Mesenchymal stem cell (in vitro differentiated cells and primary cell): ENCODE measurements around the gene OTUB2.
A peak's percentile ranks its signal among the peaks of the same experiment; 100 is the strongest.

ENCODE experiments used
- DNase-seq: peaks from one replicate; pipeline ENCODE4 v3.0.0-alpha.2; 2013
- H2AFZ ChIP-seq: one replicate; pipeline ENCODE4 v1.6.1; 2013; ENCODE audit warnings: low read depth, mild to moderate bottlenecking, control low read depth, inconsistent platforms, low read length, moderate library complexity
- H2AK5ac ChIP-seq: 2 replicates; pipeline ENCODE4 v1.6.1; 2013; ENCODE audit warnings: low read length, moderate library complexity, mild to moderate bottlenecking, inconsistent platforms; ENCODE audit not compliant: severe bottlenecking
- H2BK120ac ChIP-seq: one replicate; pipeline ENCODE4 v1.6.1; 2013; ENCODE audit warnings: low read depth, mild to moderate bottlenecking, inconsistent platforms, low read length, moderate library complexity
- H2BK12ac ChIP-seq, 2 experiments: one replicate each; pipeline ENCODE4 v1.6.1; 2013; ENCODE audit warnings: inconsistent platforms in 2 of 2, low read length in 2 of 2, mild to moderate bottlenecking in 2 of 2, moderate library complexity in 2 of 2, control low read depth in 1 of 2
- H2BK15ac ChIP-seq: one replicate; pipeline ENCODE4 v1.6.1; 2013; ENCODE audit warnings: mild to moderate bottlenecking, low read depth, inconsistent platforms; ENCODE audit not compliant: poor library complexity, severe bottlenecking
- H2BK5ac ChIP-seq: 2 replicates; pipeline ENCODE4 v1.6.1; 2013; ENCODE audit warnings: low read depth, mild to moderate bottlenecking, low read length, control low read depth, inconsistent platforms; ENCODE audit not compliant: poor library complexity, severe bottlenecking
- H3K14ac ChIP-seq, 2 experiments: one replicate each; pipeline ENCODE4 v1.6.1; 2013; ENCODE audit warnings: inconsistent platforms in 2 of 2, low read length in 2 of 2, control low read depth in 1 of 2, mild to moderate bottlenecking in 1 of 2, moderate library complexity in 1 of 2
- H3K18ac ChIP-seq, 2 experiments: one replicate each; pipeline ENCODE4 v1.6.1; 2013; ENCODE audit warnings: inconsistent platforms in 2 of 2, low read length in 2 of 2, control low read depth in 1 of 2, low read depth in 1 of 2, mild to moderate bottlenecking in 1 of 2
- H3K23ac ChIP-seq, 2 experiments: one replicate each; pipeline ENCODE4 v1.6.1; 2013; ENCODE audit warnings: inconsistent platforms in 2 of 2, low read length in 2 of 2, mild to moderate bottlenecking in 2 of 2, moderate library complexity in 2 of 2, control low read depth in 1 of 2
- H3K27ac ChIP-seq: 2 replicates; pipeline ENCODE4 v1.5.1; 2013; ENCODE audit warnings: mild to moderate bottlenecking, moderate library complexity, low read length, control low read depth, inconsistent platforms; ENCODE audit not compliant: poor library complexity, severe bottlenecking
- H3K27me3 ChIP-seq, 2 experiments: 2 replicates each; pipeline versions ENCODE4 v1.6.1 to v1.7.0; 2013; ENCODE audit warnings: low read length in 2 of 2, mild to moderate bottlenecking in 2 of 2, moderate library complexity in 2 of 2, control low read depth in 1 of 2, inconsistent platforms in 1 of 2; ENCODE audit not compliant: control insufficient read depth in 1 of 2, insufficient read depth in 1 of 2
- H3K36me3 ChIP-seq, 2 experiments: 2 replicates each; pipeline versions ENCODE4 v1.6.1 to v1.7.0; 2013; ENCODE audit warnings: low read length in 2 of 2, control low read depth in 1 of 2, inconsistent platforms in 1 of 2, low read depth in 1 of 2, mild to moderate bottlenecking in 1 of 2; ENCODE audit not compliant: insufficient read depth in 2 of 2, control insufficient read depth in 1 of 2
- H3K4ac ChIP-seq, 2 experiments: one replicate each; pipeline ENCODE4 v1.6.1; 2013; ENCODE audit warnings: inconsistent platforms in 2 of 2, low read length in 2 of 2, mild to moderate bottlenecking in 2 of 2, moderate library complexity in 2 of 2, control low read depth in 1 of 2, low read depth in 1 of 2
- H3K4me1 ChIP-seq: 2 replicates; pipeline ENCODE4 v1.6.1; 2013; ENCODE audit warnings: low read depth, low read length, control low read depth; ENCODE audit not compliant: control insufficient read depth, insufficient read depth
- H3K4me2 ChIP-seq: 2 replicates; pipeline ENCODE4 v1.6.1; 2013; ENCODE audit warnings: low read length, mild to moderate bottlenecking, inconsistent platforms; ENCODE audit not compliant: poor library complexity, severe bottlenecking
- H3K4me3 ChIP-seq, 2 experiments: 2 replicates each; pipeline versions ENCODE4 v1.5.1 to v1.7.0; 2013; ENCODE audit warnings: low read length in 2 of 2, mild to moderate bottlenecking in 2 of 2, control low read depth in 1 of 2, low read depth in 1 of 2; ENCODE audit not compliant: insufficient read depth in 1 of 2
- H3K79me1 ChIP-seq: replicated peaks from 2 replicates; pipeline ENCODE4 v1.6.1; 2013; ENCODE audit warnings: mild to moderate bottlenecking, control low read depth, low read length, inconsistent platforms; ENCODE audit not compliant: poor library complexity, severe bottlenecking
- H3K9ac ChIP-seq: 2 replicates; pipeline ENCODE4 v1.7.0; 2013; ENCODE audit warnings: mild to moderate bottlenecking, low read length, moderate library complexity
- H3K9me3 ChIP-seq: 2 replicates; pipeline ENCODE4 v1.7.0; 2013; ENCODE audit warnings: mild to moderate bottlenecking, low read length; ENCODE audit not compliant: control insufficient read depth
- H4K8ac ChIP-seq: one replicate; pipeline ENCODE4 v1.6.1; 2013; ENCODE audit warnings: inconsistent platforms, mild to moderate bottlenecking, low read length, moderate library complexity
- H4K91ac ChIP-seq: one replicate; pipeline ENCODE4 v1.6.1; 2013; ENCODE audit warnings: mild to moderate bottlenecking, low read length, inconsistent platforms
- WGBS: methylation state at CpG from one replicate; pipeline ENCODE4 v1.1.7; 2013; ENCODE audit warnings: mixed read lengths; 5-methylcytosine and 5-hydroxymethylcytosine counted together

The OTUB2 gene

DNA sequence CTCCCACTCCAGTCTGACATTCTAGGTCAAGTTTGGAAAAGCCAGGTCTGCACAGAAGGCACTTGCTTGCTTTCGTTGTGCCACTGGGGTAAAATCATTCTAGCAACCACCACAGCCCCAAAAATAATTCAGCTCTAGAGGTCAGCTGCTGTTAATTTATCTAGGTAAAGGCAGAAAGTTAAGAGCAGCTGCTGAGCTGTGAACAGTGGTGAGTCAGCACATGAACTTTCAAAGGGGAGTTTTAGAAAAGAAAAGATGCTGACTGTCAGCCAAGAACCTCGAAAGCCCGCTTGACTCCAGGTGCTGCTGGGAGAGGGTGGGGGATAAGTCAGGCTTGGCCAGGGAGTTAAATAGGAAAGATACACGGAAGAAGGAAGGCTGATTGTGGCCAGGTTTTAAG, 16.4 kb upstream of the OTUB2 start:
- Histone ChIP-seq H3K18ac (no peak overlapping the region), H3K4me1 (peaks cover 6% of the 10 kb centered on the region), H2BK5ac (no peak overlapping the region), H2BK120ac (no peak overlapping the region), H3K79me1 (no peaks in the 10 kb centered on the region), H3K4me3 (no peak overlapping the region), H3K9me3 (no peaks in the 10 kb centered on the region), H2AFZ (no peak overlapping the region), H3K4ac (no peak overlapping the region), H2AK5ac (no peak overlapping the region), H4K91ac (no peak overlapping the region), H3K27ac (no peak overlapping the region), H3K14ac (no peak overlapping the region), H2BK15ac (no peak overlapping the region), H3K27me3 (peaks cover 17 to 50% of the 10 kb centered on the region in 2 experiments), H3K23ac (no peak overlapping the region), H3K36me3 (no peaks in the 10 kb centered on the region), H4K8ac (no peak overlapping the region), H2BK12ac (no peak overlapping the region), H3K4me2 (no peak overlapping the region), H3K9ac (no peak overlapping the region)
- WGBS, result 74% methylated on average over 3 of the region's 4 CpGs
- no peak for DNase-seq

DNA sequence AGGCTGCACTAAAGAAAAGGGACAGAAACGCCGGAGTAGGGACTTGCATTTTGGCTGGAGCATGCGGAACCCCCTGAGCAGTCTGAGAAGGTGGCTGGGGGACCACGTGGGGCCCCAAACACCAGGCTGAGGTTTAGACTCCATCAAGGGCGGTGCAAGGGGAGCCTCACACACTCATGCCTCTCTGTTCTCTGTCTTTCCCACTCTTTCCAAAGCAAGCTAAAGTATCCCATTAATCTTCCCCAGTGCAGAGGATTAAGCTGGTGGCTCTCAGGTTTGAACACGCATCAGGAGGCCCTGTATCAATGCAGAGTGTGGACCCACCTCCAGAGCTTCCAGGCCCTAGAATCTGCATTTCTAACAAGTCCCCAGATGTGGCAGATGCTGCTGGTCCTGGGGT, 15.5 kb upstream of the OTUB2 start:
- H2BK5ac ChIP-seq, result no peak overlapping the region
- H2BK120ac ChIP-seq, result no peak overlapping the region
- H3K4ac ChIP-seq, result no peak overlapping the region
- H3K79me1 ChIP-seq, result no peaks in the 10 kb centered on the region
- no peak overlapping the region for H3K23ac ChIP-seq
- no peak overlapping the region for H2AK5ac ChIP-seq
- peaks cover 6% of the 10 kb centered on the region for H3K4me1 ChIP-seq
- no peak overlapping the region for H3K9ac ChIP-seq
- H3K4me2 ChIP-seq, result no peak overlapping the region
- H3K9me3 ChIP-seq, result no peaks in the 10 kb centered on the region
- H2BK15ac ChIP-seq, result no peak overlapping the region
- no peak for DNase-seq
- no peak overlapping the region for H4K8ac ChIP-seq
- no peak overlapping the region for H3K27ac ChIP-seq
- H3K27me3 ChIP-seq, result peaks cover 16 to 50% of the 10 kb centered on the region in 2 experiments
- no peak overlapping the region for H3K14ac ChIP-seq
- H2BK12ac ChIP-seq, result no peak overlapping the region
- WGBS, result 81% methylated on average over 6 of the region's 6 CpGs
- H3K18ac ChIP-seq, result no peak overlapping the region
- H4K91ac ChIP-seq, result no peak overlapping the region
- H3K36me3 ChIP-seq, result no peaks in the 10 kb centered on the region
- no peak overlapping the region for H2AFZ ChIP-seq
- H3K4me3 ChIP-seq, result no peak overlapping the region

DNA sequence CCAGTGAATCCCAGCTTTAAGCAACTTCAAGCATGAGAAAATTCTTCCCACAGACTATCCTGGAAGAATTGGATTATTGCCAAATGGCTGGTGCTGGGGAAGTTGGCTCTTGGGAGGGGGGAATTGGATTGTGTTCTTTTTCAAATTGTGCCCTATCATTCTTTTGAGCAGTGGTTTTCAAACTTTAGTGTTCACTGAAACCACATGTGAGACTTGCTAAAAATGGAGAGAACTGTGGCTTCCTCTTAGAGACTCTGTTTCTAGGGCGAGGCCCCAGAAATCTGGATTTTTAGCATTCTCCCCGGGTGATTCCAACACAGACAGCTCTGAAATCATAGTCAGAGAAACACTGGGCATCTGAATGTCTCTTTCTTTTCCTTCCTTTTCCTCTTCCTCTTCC, 14.3 kb upstream of the OTUB2 start:
- Histone ChIP-seq H3K14ac (no peak overlapping the region), H3K27ac (no peak overlapping the region)

DNA sequence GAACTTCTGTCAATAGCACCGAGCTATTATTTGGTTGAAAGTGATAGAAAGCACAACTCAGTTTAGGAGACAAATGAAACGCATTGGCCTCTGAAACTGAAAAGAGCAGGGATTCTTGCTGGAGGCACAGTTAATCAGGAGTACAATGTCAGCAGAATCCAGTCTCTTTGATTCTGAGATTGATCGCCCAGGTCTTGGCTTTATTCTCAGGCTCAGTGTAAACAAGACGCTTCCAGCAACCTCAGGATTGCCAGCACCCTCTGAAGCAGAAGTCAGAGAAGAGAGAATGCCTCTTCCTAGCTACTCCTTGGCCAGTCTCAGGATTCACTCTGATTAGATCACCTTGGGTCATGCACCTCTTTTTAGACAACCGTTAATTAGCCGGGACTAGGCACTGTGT, 11.8 kb upstream of the OTUB2 start:
- Histone ChIP-seq H3K14ac (no peak overlapping the region), H2AFZ (no peak overlapping the region), H4K91ac (no peak overlapping the region), H3K9ac (no peak overlapping the region), H3K4me1 (peaks cover 5% of the 10 kb centered on the region), H3K18ac (no peak overlapping the region), H2BK12ac (no peak overlapping the region), H3K4me2 (no peak overlapping the region), H3K27ac (no peak overlapping the region), H3K23ac (no peak overlapping the region), H4K8ac (no peak overlapping the region), H2AK5ac (no peak overlapping the region), H3K36me3 (no peaks in the 10 kb centered on the region), H2BK120ac (no peak overlapping the region), H3K4ac (no peak overlapping the region), H3K79me1 (no peaks in the 10 kb centered on the region), H2BK5ac (no peak overlapping the region), H3K9me3 (no peaks in the 10 kb centered on the region), H3K4me3 (no peak overlapping the region), H3K27me3 (peaks cover 38 to 54% of the 10 kb centered on the region in 2 experiments), H2BK15ac (no peak overlapping the region)
- 87% methylated on average over 6 of the region's 6 CpGs for WGBS
- DNase-seq, result no peak

More for the DNA sequence above, 14.3 kb upstream of the OTUB2 start:
- H2AK5ac ChIP-seq, result no peak overlapping the region
- H3K4me1 ChIP-seq, result peaks cover 6% of the 10 kb centered on the region
- no peak overlapping the region for H3K9ac ChIP-seq
- no peak overlapping the region for H2BK5ac ChIP-seq
- no peak overlapping the region for H3K4me2 ChIP-seq
- H4K8ac ChIP-seq, result no peak overlapping the region
- no peak overlapping the region for H3K18ac ChIP-seq
- 86% methylated on average over 2 of the region's 2 CpGs for WGBS
- no peak overlapping the region for H3K4ac ChIP-seq
- peaks cover 25 to 58% of the 10 kb centered on the region in 2 experiments for H3K27me3 ChIP-seq
- no peak overlapping the region for H2BK12ac ChIP-seq
- no peaks in the 10 kb centered on the region for H3K9me3 ChIP-seq
- H2BK120ac ChIP-seq, result no peak overlapping the region
- H2BK15ac ChIP-seq, result no peak overlapping the region
- no peak overlapping the region for H3K4me3 ChIP-seq
- no peaks in the 10 kb centered on the region for H3K36me3 ChIP-seq
- H3K23ac ChIP-seq, result no peak overlapping the region
- H2AFZ ChIP-seq, result no peak overlapping the region
- peak; percentile 6 for DNase-seq
- no peak overlapping the region for H4K91ac ChIP-seq
- H3K79me1 ChIP-seq, result no peaks in the 10 kb centered on the region
